Keratinocyte (primary cell): ENCODE results near the gene PBOV1. TPM values are rescaled to one million over a fixed set of nuclear protein-coding genes. Genes with fewer than 3 reads are reported as not detected.

Experiments
- DNase-seq: peaks from one replicate; pipeline ENCODE4 v3.0.0-alpha.2; 2011; ENCODE audit warnings: low read depth, missing footprints, low spot score
- FAIRE-seq: peaks from 2 replicates; lab custom pipeline; 2011; peaks lifted over from hg19 to GRCh38; lab: Jason Lieb, UNC
- H2AFZ ChIP-seq: 2 replicates; pipeline ENCODE4 v1.6.0; 2012; ENCODE audit warnings: low read length, control low read depth, inconsistent platforms; ENCODE audit not compliant: control insufficient read depth
- H3K27ac ChIP-seq: 2 replicates; pipeline ENCODE4 v1.5.1; 2011; ENCODE audit warnings: low read length; ENCODE audit not compliant: control insufficient read depth, insufficient read depth
- H3K27me3 ChIP-seq: 3 replicates; pipeline ENCODE4 v1.6.0; 2011; ENCODE audit warnings: low read length; ENCODE audit not compliant: control insufficient read depth, insufficient read depth; ENCODE audit errors: extremely low read depth
- H3K36me3 ChIP-seq, 2 experiments: 2 replicates in 1 of 2; 3 replicates in 1 of 2; pipeline ENCODE4 v1.5.1; 2011; ENCODE audit warnings: low read length in 2 of 2, mild to moderate bottlenecking in 1 of 2; ENCODE audit not compliant: control insufficient read depth in 2 of 2, insufficient read depth in 2 of 2; ENCODE audit errors: extremely low read depth in 1 of 2
- H3K4me1 ChIP-seq: 3 replicates; pipeline ENCODE4 v1.5.1; 2011; ENCODE audit warnings: low read length; ENCODE audit not compliant: control insufficient read depth, insufficient read depth; ENCODE audit errors: extremely low read depth
- H3K4me2 ChIP-seq: 3 replicates; pipeline ENCODE4 v1.6.0; 2011; ENCODE audit warnings: low read depth, low read length; ENCODE audit not compliant: control insufficient read depth, insufficient read depth; ENCODE audit errors: extremely low read depth
- H3K4me3 ChIP-seq, 3 experiments: fragments of 200-600 bp in 1 of 3; sonication (generic) in 1 of 3; 2 replicates in 2 of 3; 3 replicates in 1 of 3; pipeline ENCODE4 v1.5.1; 2011 to 2016; ENCODE audit warnings: low read length in 3 of 3, mild to moderate bottlenecking in 3 of 3, control low read depth in 2 of 3, inconsistent platforms in 1 of 3, low read depth in 1 of 3, mixed read lengths in 1 of 3, mixed run types in 1 of 3, moderate library complexity in 1 of 3; ENCODE audit not compliant: control insufficient read depth in 2 of 3, insufficient read depth in 2 of 3; ENCODE audit errors: extremely low read depth in 1 of 3
- H3K79me2 ChIP-seq: 2 replicates; pipeline ENCODE4 v1.6.0; 2012; ENCODE audit warnings: low read length; ENCODE audit not compliant: control insufficient read depth, insufficient read depth
- H3K9ac ChIP-seq: 3 replicates; pipeline ENCODE4 v1.6.0; 2011; ENCODE audit warnings: low read length; ENCODE audit not compliant: control insufficient read depth, insufficient read depth; ENCODE audit errors: extremely low read depth
- H3K9me1 ChIP-seq: 3 replicates; pipeline ENCODE4 v1.6.0; 2011; ENCODE audit warnings: low read length; ENCODE audit not compliant: control insufficient read depth, insufficient read depth; ENCODE audit errors: extremely low read depth
- H3K9me3 ChIP-seq: 2 replicates; pipeline ENCODE4 v1.5.1; 2012; ENCODE audit warnings: low read depth, low read length; ENCODE audit not compliant: control insufficient read depth
- H4K20me1 ChIP-seq: 3 replicates; pipeline ENCODE4 v1.6.0; 2011; ENCODE audit warnings: low read length; ENCODE audit not compliant: control insufficient read depth, insufficient read depth; ENCODE audit errors: extremely low read depth
- CTCF ChIP-seq, 3 experiments: IDR thresholded peaks in 1 of 3; conservative IDR thresholded peaks in 1 of 3; optimal IDR thresholded peaks in 1 of 3; 2 replicates in 2 of 3; 3 replicates in 1 of 3; pipeline versions ENCODE3 to v1.5.1; 2011; ENCODE audit warnings: low read length in 3 of 3, mild to moderate bottlenecking in 3 of 3, moderate library complexity in 2 of 3, control low read depth in 1 of 3, inconsistent platforms in 1 of 3; ENCODE audit not compliant: insufficient read depth in 2 of 3; ENCODE audit errors: extremely low read depth in 1 of 3
- EZH2 ChIP-seq: IDR thresholded peaks from one replicate; pipeline ENCODE4 v1.6.1; 2012; ENCODE audit warnings: inconsistent platforms, mild to moderate bottlenecking, low read length, moderate library complexity
- dilution Hi-C: fragments of 300-500 bp; cut with MboI; formaldehyde crosslinking; loops from one replicate; pipeline ENCODE4 v1.7.0; 2020; ENCODE audit warnings: low sequenced_read_pairs; ENCODE audit not compliant: extremely low pct_ligation_motif_present
- polyA minus RNA-seq, 3 experiments: library from RNA; depleted of rRNA, polyadenylated mRNA; stranded (reverse); fragments of >200 nt; gene quantifications; 1 replicate in 1 of 3; 2 replicates in 1 of 3; 3 replicates in 1 of 3; pipeline ENCODE4 v1.2.3, GENCODE V29; 2011
- polyA plus RNA-seq, 5 experiments: library from polyadenylated mRNA; depleted of rRNA in 3 of 5; stranded (reverse) in 3 of 5; stranded (forward) in 1 of 5; unstranded in 1 of 5; fragments of >200 nt; gene quantifications; 1 replicate in 1 of 5; 2 replicates in 3 of 5; 3 replicates in 1 of 5; pipeline versions ENCODE4 v1.2.1 to v1.2.3, GENCODE V29; 2011 to 2012; ENCODE audit warnings: missing spikeins in 2 of 5, low read depth in 1 of 5, low replicate concordance in 1 of 5

The PBOV1 gene
- not detected in 3 replicates for polyA plus RNA-seq
- polyA plus RNA-seq (2011; ENCODE audit: low read depth) = not detected
- polyA plus RNA-seq (2011; cell fraction: cytosol; rRNA removed) = not detected in 2 replicates
- polyA plus RNA-seq (2011; cell fraction: nucleus; rRNA removed) = not detected in 2 replicates
- polyA plus RNA-seq (2012; ENCODE audit: low replicate concordance) = not detected in 2 replicates
- polyA minus RNA-seq = not detected in 3 replicates
- polyA minus RNA-seq (2011; cell fraction: cytosol; rRNA and poly(A)+ RNA removed) = not detected
- polyA minus RNA-seq (2011; cell fraction: nucleus; rRNA and poly(A)+ RNA removed) = not detected in 2 replicates

GRCh38 chr6:138218449-138218848 lies at the start of gene PBOV1:
Gene PBOV1 (minus strand): TSS chr6:138218491. CDS start chr6:138218395, 96 bp downstream.
- TF ChIP-seq CTCF (optimal IDR thresholded peaks at IDR 0.05 in 1 of 3, IDR thresholded peaks at IDR 0.05 in 1 of 3, conservative IDR thresholded peaks at IDR 0.05 in 1 of 3; ENCODE audit: extremely low read depth in 1 of 3, insufficient read depth in 2 of 3, low read length in 3 of 3) (no peak), EZH2 (no peak)
- H3K27me3 ChIP-seq = no peaks in the 10 kb centered on the region
- no peaks in the 10 kb centered on the region for H3K36me3 ChIP-seq
- no peaks in the 10 kb centered on the region for H3K4me1 ChIP-seq
- FAIRE-seq = no peak
- H3K9ac ChIP-seq = no peak within 1 kb of the TSS
- dilution Hi-C loops = no loop called here
- H3K4me3 ChIP-seq = no peak within 1 kb of the TSS
- H3K27ac ChIP-seq = no peak within 1 kb of the TSS
- H3K4me2 ChIP-seq = no peak within 1 kb of the TSS
- H2AFZ ChIP-seq = no peak within 1 kb of the TSS
- no peaks in the 10 kb centered on the region for H4K20me1 ChIP-seq
- no peaks in the 10 kb centered on the region for H3K9me3 ChIP-seq
- DNase-seq = no peak
- H3K9me1 ChIP-seq = no peaks in the 10 kb centered on the region
- H3K79me2 ChIP-seq = no peaks in the 10 kb centered on the region

GRCh38 chr6:138266095-138266494 lies 47.8 kb upstream of the PBOV1 start:
- Histone ChIP-seq H3K9ac (no peak overlapping the region), H3K27me3 (peaks cover 3% of the 10 kb centered on the region), H3K4me1 (no peaks in the 10 kb centered on the region), H3K36me3 (no peaks in the 10 kb centered on the region), H3K9me1 (no peaks in the 10 kb centered on the region), H4K20me1 (no peaks in the 10 kb centered on the region), H3K4me2 (no peak overlapping the region), H3K9me3 (no peaks in the 10 kb centered on the region), H3K4me3 (no peak overlapping the region), H3K27ac (no peak overlapping the region), H3K79me2 (no peaks in the 10 kb centered on the region), H2AFZ (no peak overlapping the region)
- dilution Hi-C loops = no loop called here
- FAIRE-seq (no peak), DNase-seq (no peak)
- no peak for TF ChIP-seq EZH2
- TF ChIP-seq CTCF (optimal IDR thresholded peaks at IDR 0.05 in 1 of 3, IDR thresholded peaks at IDR 0.05 in 1 of 3, conservative IDR thresholded peaks at IDR 0.05 in 1 of 3; ENCODE audit: extremely low read depth in 1 of 3, insufficient read depth in 2 of 3, low read length in 3 of 3) = no peak
